ENCODE measurements around the gene EPB41L2.
"Not testable (repeated sequence)": the region's sequence is repeated elsewhere in the genome, so short reads cannot be mapped to it uniquely, and the experiment has no call there.

The EPB41L2 gene

GRCh38 chr6:130825772-130826441 lies 237.1 kb downstream of the EPB41L2 start:
- Histone ChIP-seq H3K4me1 (ENCODE audit: control insufficient read depth, low read depth, low read length) (peaks cover 11% of the 10 kb centered on the region), H3K4me3 (ENCODE audit: low read length) (no peak overlapping the region), H3K36me3 (ENCODE audit: control insufficient read depth, low read depth, low read length) (no peaks in the 10 kb centered on the region), H3K9ac (ENCODE audit: low read length) (no peak overlapping the region), H3K9me3 (ENCODE audit: control insufficient read depth, low read depth, low read length) (no peaks in the 10 kb centered on the region), H3K27me3 (ENCODE audit: control insufficient read depth, insufficient read depth, low read length) (no peaks in the 10 kb centered on the region), H3K27ac (ENCODE audit: low read length) (no peak overlapping the region)

GRCh38 chr6:130824978-130825694 lies 237.9 kb downstream of the EPB41L2 start:
- no peaks in the 10 kb centered on the region for H3K36me3 ChIP-seq (ENCODE audit: control insufficient read depth, low read depth, low read length)
- peaks cover 11% of the 10 kb centered on the region for H3K4me1 ChIP-seq (ENCODE audit: control insufficient read depth, low read depth, low read length)
- H3K4me3 ChIP-seq (ENCODE audit: low read length): no peak overlapping the region
- no peaks in the 10 kb centered on the region for H3K9me3 ChIP-seq (ENCODE audit: control insufficient read depth, low read depth, low read length)
- no peaks in the 10 kb centered on the region for H3K27me3 ChIP-seq (ENCODE audit: control insufficient read depth, insufficient read depth, low read length)
- H3K27ac ChIP-seq (ENCODE audit: low read length): no peak overlapping the region
- H3K9ac ChIP-seq (ENCODE audit: low read length): no peak overlapping the region

- Histone ChIP-seq H3K4me3 (ENCODE audit: low read length) (no peak overlapping the region), H3K9ac (ENCODE audit: low read length) (no peak overlapping the region), H3K27ac (ENCODE audit: low read length) (no peak overlapping the region), H3K9me3 (ENCODE audit: control insufficient read depth, low read depth, low read length) (no peaks in the 10 kb centered on the region), H3K27me3 (ENCODE audit: control insufficient read depth, insufficient read depth, low read length) (no peaks in the 10 kb centered on the region), H3K4me1 (ENCODE audit: control insufficient read depth, low read depth, low read length) (peaks cover 11% of the 10 kb centered on the region), H3K36me3 (ENCODE audit: control insufficient read depth, low read depth, low read length) (no peaks in the 10 kb centered on the region)
These were observed 240.3 kb downstream of the EPB41L2 start for GRCh38 chr6:130822736-130823135.

GRCh38 chr6:130815200-130816071 lies 247.6 kb downstream of the EPB41L2 start:
- H3K9me3 ChIP-seq (ENCODE audit: control insufficient read depth, low read depth, low read length): no peaks in the 10 kb centered on the region
- no peaks in the 10 kb centered on the region for H3K36me3 ChIP-seq (ENCODE audit: control insufficient read depth, low read depth, low read length)
- no peak overlapping the region for H3K27ac ChIP-seq (ENCODE audit: low read length)
- H3K9ac ChIP-seq (ENCODE audit: low read length): no peak overlapping the region
- H3K27me3 ChIP-seq (ENCODE audit: control insufficient read depth, insufficient read depth, low read length): no peaks in the 10 kb centered on the region
- H3K4me1 ChIP-seq (ENCODE audit: control insufficient read depth, low read depth, low read length): no peaks in the 10 kb centered on the region
- H3K4me3 ChIP-seq (ENCODE audit: low read length): no peak overlapping the region

GRCh38 chr6:130814506-130814905 lies 248.5 kb downstream of the EPB41L2 start:
- no peaks in the 10 kb centered on the region for H3K4me1 ChIP-seq (ENCODE audit: control insufficient read depth, low read depth, low read length)
- no peak overlapping the region for H3K9ac ChIP-seq (ENCODE audit: low read length)
- H3K9me3 ChIP-seq (ENCODE audit: control insufficient read depth, low read depth, low read length): no peaks in the 10 kb centered on the region
- H3K27me3 ChIP-seq (ENCODE audit: control insufficient read depth, insufficient read depth, low read length): no peaks in the 10 kb centered on the region
- H3K36me3 ChIP-seq (ENCODE audit: control insufficient read depth, low read depth, low read length): no peaks in the 10 kb centered on the region
- H3K4me3 ChIP-seq (ENCODE audit: low read length): no peak overlapping the region
- H3K27ac ChIP-seq (ENCODE audit: low read length): no peak overlapping the region

- Histone ChIP-seq H3K9ac (ENCODE audit: low read length) (no peak overlapping the region), H3K27me3 (ENCODE audit: control insufficient read depth, insufficient read depth, low read length) (no peaks in the 10 kb centered on the region), H3K36me3 (ENCODE audit: control insufficient read depth, low read depth, low read length) (no peaks in the 10 kb centered on the region), H3K27ac (ENCODE audit: low read length) (no peak overlapping the region), H3K4me3 (ENCODE audit: low read length) (no peak overlapping the region), H3K9me3 (ENCODE audit: control insufficient read depth, low read depth, low read length) (no peaks in the 10 kb centered on the region), H3K4me1 (ENCODE audit: control insufficient read depth, low read depth, low read length) (no peaks in the 10 kb centered on the region)
These were observed 251.1 kb downstream of the EPB41L2 start for GRCh38 chr6:130811932-130812331.

GRCh38 chr6:130810307-130811030 lies 252.6 kb downstream of the EPB41L2 start:
- Histone ChIP-seq H3K9me3 (ENCODE audit: control insufficient read depth, low read depth, low read length) (no peaks in the 10 kb centered on the region), H3K27ac (ENCODE audit: low read length) (no peak overlapping the region), H3K9ac (ENCODE audit: low read length) (no peak overlapping the region), H3K4me3 (ENCODE audit: low read length) (no peak overlapping the region), H3K27me3 (ENCODE audit: control insufficient read depth, insufficient read depth, low read length) (no peaks in the 10 kb centered on the region), H3K36me3 (ENCODE audit: control insufficient read depth, low read depth, low read length) (no peaks in the 10 kb centered on the region), H3K4me1 (ENCODE audit: control insufficient read depth, low read depth, low read length) (no peaks in the 10 kb centered on the region)

- H3K9ac ChIP-seq (ENCODE audit: low read length); H3K27me3 ChIP-seq (ENCODE audit: control insufficient read depth, insufficient read depth, low read length); H3K9me3 ChIP-seq (ENCODE audit: control insufficient read depth, low read depth, low read length); H3K36me3 ChIP-seq (ENCODE audit: control insufficient read depth, low read depth, low read length); H3K27ac ChIP-seq (ENCODE audit: low read length); H3K4me3 ChIP-seq (ENCODE audit: low read length); H3K4me1 ChIP-seq (ENCODE audit: control insufficient read depth, low read depth, low read length): not testable (repeated sequence)
These were observed 261.7 kb downstream of the EPB41L2 start for GRCh38 chr6:130801368-130801767.

- Histone ChIP-seq H3K4me1 (ENCODE audit: control insufficient read depth, low read depth, low read length) (peaks cover 7% of the 10 kb centered on the region), H3K36me3 (ENCODE audit: control insufficient read depth, low read depth, low read length) (no peaks in the 10 kb centered on the region), H3K27me3 (ENCODE audit: control insufficient read depth, insufficient read depth, low read length) (no peaks in the 10 kb centered on the region), H3K9ac (ENCODE audit: low read length) (no peak overlapping the region), H3K4me3 (ENCODE audit: low read length) (no peak overlapping the region), H3K9me3 (ENCODE audit: control insufficient read depth, low read depth, low read length) (peaks cover 9% of the 10 kb centered on the region), H3K27ac (ENCODE audit: low read length) (no peak overlapping the region)
These were observed 266.0 kb downstream of the EPB41L2 start for GRCh38 chr6:130797061-130797460.

- no peaks in the 10 kb centered on the region for H3K27me3 ChIP-seq (ENCODE audit: control insufficient read depth, insufficient read depth, low read length)
- no peak overlapping the region for H3K9ac ChIP-seq (ENCODE audit: low read length)
- H3K27ac ChIP-seq (ENCODE audit: low read length): no peak overlapping the region
- H3K4me3 ChIP-seq (ENCODE audit: low read length): no peak overlapping the region
- no peaks in the 10 kb centered on the region for H3K36me3 ChIP-seq (ENCODE audit: control insufficient read depth, low read depth, low read length)
- peaks cover 9% of the 10 kb centered on the region for H3K9me3 ChIP-seq (ENCODE audit: control insufficient read depth, low read depth, low read length)
- H3K4me1 ChIP-seq (ENCODE audit: control insufficient read depth, low read depth, low read length): peaks cover 7% of the 10 kb centered on the region
These were observed 266.6 kb downstream of the EPB41L2 start for GRCh38 chr6:130796313-130796905.

- peaks cover 7% of the 10 kb centered on the region for H3K4me1 ChIP-seq (ENCODE audit: control insufficient read depth, low read depth, low read length)
- H3K9me3 ChIP-seq (ENCODE audit: control insufficient read depth, low read depth, low read length): no peaks in the 10 kb centered on the region
- no peak overlapping the region for H3K27ac ChIP-seq (ENCODE audit: low read length)
- H3K4me3 ChIP-seq (ENCODE audit: low read length): no peak overlapping the region
- no peak overlapping the region for H3K9ac ChIP-seq (ENCODE audit: low read length)
- no peaks in the 10 kb centered on the region for H3K27me3 ChIP-seq (ENCODE audit: control insufficient read depth, insufficient read depth, low read length)
- no peaks in the 10 kb centered on the region for H3K36me3 ChIP-seq (ENCODE audit: control insufficient read depth, low read depth, low read length)
These were observed 268.3 kb downstream of the EPB41L2 start for GRCh38 chr6:130794738-130795137.
